NCI-H1048 (cell line): ENCODE data around the gene ZNF223.
A peak's percentile ranks its signal among the peaks of the same experiment; 100 is the strongest.

ENCODE experiments used
- DNase-seq: peaks from one replicate; lab custom pipeline; 2025; lab: John Stamatoyannopoulos, UW

The ZNF223 gene

GRCh38 chr19:44071824-44072542 is 20.1 kb downstream of the ZNF223 start, which contains the start of gene ZNF284:
Gene ZNF284 (plus strand): TSS chr19:44072159. CDS start chr19:44076390, 4,231 bp downstream.
- no peak for DNase-seq

GRCh38 chr19:44072543-44073401 is 20.9 kb downstream of the ZNF223 start:
- no peak for DNase-seq

GRCh38 chr19:44076325-44076724 is 24.5 kb downstream of the ZNF223 start:
- DNase-seq = no peak

- no peak for DNase-seq
Observed at GRCh38 chr19:44092108-44092507, 40.3 kb downstream of the ZNF223 start.

GRCh38 chr19:44093931-44094765 is 42.3 kb downstream of the ZNF223 start, which contains the start of gene ZNF224:
Gene ZNF224 (plus strand): TSS chr19:44094361. CDS start chr19:44097874, 3,513 bp downstream.
- DNase-seq = peak; percentile 72

GRCh38 chr19:44107751-44108150 is 55.9 kb downstream of the ZNF223 start:
- no peak for DNase-seq

- DNase-seq = no peak
Observed at GRCh38 chr19:44109458-44109857, 57.6 kb downstream of the ZNF223 start.

GRCh38 chr19:44111910-44112463 is 60.2 kb downstream of the ZNF223 start:
- DNase-seq = peak; percentile 48

- no peak for DNase-seq
Observed at GRCh38 chr19:44112802-44113137, 60.9 kb downstream of the ZNF223 start.

- DNase-seq = peak; percentile 98
Observed at GRCh38 chr19:44113138-44113783, 61.4 kb downstream of the ZNF223 start, which contains the start of gene ZNF225. Gene ZNF225 (plus strand): TSS chr19:44113399. CDS start chr19:44115828, 2,429 bp downstream.

- no peak for DNase-seq
Observed at GRCh38 chr19:44113784-44114390, 62.1 kb downstream of the ZNF223 start.
